ENCODE results near the gene ARHGAP21.

- TF ChIP-seq EZH2 (IDR thresholded peaks at IDR 0.05; ENCODE audit: insufficient read depth, poor library complexity, severe bottlenecking) = no peak
- TF ChIP-seq EZH2phosphoT487 (IDR thresholded peaks at IDR 0.05; ENCODE audit: insufficient read depth, low read depth) = no peak
Measured at GRCh38 chr10:24751716-24752115, 28.0 kb upstream of the ARHGAP21 start.

Data from GM23248 (cell line).